ENCODE measurements around the gene CACNA2D4.

The CACNA2D4 gene

DNA sequence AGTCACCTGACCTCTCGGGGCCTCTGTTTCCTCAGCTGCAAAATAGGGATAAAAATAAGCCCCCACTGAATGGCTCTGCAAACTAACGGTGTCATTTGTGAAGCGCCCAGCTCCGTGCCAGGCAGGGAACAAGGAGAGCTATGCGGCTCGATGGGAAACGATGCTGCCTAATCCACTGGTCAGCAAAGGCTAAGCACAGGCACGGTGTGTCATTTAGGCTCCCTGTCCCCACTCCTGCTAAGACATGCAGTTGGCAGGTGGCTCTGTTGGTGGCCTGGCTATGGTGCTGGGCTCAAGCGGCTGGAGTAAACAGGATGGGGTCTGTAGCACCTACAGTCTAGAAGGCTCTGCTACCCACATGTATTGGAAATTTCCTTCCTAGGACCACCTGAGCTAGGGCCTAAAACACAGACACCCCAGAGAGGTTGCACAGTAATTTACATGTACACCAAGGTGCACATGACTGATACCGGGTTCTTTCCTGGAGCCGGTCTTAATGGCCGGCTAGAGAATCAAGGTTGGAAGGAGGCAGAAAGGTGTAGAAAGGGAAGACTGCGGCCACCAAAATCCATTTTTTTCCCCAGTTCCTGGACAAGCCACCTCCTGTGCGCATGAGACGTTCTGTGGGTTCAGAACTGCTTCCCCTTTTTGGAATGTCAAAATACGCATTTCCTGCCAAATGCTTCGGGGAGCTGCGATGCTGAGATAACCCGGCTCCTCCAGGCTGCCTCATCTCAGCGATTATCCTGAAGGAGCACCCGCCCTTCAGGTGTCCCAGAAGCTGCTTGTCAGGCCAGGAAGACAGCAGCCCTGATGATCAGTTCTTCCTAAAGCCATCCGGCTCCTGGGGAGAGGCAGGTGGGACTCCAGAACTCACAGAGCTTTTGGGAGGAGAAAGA, 1.0 kb downstream of the CACNA2D4 start:
- DNase-seq (ENCODE audit: low read depth in 3 of 3, low spot score in 1 of 3), result no peak

DNA sequence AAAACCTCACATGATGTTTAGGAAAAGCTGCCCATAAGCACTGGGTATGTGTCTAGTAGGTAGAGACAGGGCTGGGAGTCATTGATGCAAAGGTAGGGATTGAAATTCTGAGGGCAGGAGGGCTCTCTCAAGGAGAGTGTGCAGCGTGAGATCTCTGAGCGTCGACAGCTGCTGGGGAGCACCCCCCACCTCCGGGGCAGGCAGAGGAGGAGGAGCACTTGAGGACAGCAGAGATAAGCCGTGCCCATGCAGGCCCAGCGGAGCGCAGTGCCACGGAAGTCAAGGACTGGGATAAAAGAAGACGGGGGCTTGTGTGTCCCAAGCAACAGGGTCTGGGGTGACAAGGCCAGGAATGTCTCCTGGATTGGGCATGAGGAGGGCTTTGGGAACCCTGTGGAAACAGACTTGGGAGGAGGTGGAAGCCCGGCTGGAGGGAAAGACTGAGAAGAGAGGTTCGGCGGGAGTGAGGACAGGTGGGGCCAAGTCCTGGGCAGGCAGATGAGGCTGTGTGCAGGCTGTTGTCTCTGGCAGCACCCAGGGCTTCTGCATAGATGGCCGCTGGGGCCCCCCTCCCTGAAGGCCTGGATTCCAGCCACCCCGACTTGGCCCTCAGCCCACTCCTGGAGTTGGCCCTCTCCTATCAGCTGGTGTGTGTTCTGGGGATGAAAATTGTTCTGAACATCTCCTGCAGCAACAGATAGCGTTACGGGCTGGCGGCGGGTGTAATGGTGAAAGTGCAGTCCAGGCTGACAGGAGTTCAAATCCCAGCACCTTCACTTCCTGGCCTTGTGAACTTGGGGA, 1.9 kb downstream of the CACNA2D4 start:
- DNase-seq (ENCODE audit: low read depth in 3 of 3, low spot score in 1 of 3), result no peak

DNA sequence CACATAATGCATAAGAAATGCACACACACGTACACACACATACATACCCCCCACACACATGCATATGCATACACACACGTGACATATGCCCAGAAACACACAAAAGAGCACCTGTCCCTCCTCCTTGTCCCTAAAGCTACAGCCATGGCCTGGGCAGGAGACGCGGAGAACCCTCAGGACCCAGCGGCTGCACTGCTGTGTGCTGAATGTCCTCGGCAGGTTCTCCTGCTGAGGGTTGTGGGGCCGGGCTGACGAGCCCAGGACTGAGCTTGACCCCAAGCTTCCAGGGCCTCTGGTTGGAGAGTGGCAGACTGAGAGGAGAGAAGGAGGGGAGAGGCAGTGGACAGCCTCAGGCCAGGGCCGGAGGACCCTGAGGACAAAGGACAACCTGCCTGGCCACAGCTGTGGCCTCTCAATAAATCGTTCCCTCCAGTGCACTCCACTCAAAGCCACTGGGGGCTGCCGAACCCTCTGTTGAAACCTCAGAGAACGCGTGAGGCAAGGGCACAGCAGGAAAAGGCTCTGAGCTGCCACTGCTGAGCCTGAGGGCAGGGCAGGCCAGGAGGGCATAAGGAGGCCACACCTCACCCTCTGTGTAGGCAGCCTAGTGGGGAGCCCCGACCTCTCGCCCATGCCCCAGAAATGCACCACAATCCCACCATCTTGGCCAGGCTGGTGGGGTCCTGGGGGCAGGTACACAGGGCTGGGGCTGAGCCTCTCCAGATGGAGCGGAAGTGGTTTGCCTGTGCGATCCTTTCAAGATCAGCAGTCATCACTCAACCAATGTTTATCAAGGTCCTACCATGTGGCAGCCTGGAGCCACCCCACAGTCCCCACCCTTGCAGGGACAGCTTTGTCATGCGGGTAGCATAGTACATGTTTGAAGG, 3.1 kb downstream of the CACNA2D4 start:
- DNase-seq (ENCODE audit: low read depth in 3 of 3, low spot score in 1 of 3), result no peak

DNA sequence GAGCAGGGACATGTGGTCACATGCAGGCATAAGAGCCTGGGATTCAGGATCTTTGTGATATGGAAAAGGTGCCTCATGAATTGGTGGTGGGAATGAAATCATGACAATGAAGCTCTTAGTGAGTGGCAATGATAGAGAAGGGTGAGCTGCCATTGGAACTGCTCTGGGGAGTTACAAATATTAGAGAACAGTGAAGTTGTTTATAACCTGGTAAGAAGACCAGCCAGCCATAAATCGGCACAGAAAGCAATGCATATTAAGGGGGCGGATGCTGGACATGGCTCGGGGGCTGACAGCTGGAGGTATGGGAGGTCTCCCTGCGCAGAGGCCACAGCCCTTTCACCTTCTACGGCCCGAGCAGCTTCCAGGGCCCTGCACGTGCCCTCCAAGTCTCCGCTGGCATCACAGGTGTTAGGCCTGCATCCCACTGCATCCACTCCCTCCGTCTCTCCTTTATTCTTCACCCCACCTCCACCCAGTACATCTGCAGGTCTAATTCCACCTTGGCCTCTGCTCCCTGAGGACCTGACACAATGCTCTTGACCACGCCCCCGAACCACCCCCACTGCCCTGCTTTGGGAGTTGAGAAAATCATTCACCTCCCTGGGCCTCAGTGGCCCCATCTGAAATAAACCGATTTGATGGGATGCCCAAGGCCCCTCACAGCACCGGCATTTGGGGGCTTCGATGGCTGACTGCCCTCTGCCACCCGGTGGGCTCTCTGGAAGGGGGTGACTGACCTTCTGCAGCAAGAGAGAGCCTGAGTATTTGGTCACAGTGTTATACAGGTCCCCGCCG, 4.1 kb downstream of the CACNA2D4 start:
- DNase-seq (ENCODE audit: low read depth in 3 of 3, low spot score in 1 of 3), result no peak

DNA sequence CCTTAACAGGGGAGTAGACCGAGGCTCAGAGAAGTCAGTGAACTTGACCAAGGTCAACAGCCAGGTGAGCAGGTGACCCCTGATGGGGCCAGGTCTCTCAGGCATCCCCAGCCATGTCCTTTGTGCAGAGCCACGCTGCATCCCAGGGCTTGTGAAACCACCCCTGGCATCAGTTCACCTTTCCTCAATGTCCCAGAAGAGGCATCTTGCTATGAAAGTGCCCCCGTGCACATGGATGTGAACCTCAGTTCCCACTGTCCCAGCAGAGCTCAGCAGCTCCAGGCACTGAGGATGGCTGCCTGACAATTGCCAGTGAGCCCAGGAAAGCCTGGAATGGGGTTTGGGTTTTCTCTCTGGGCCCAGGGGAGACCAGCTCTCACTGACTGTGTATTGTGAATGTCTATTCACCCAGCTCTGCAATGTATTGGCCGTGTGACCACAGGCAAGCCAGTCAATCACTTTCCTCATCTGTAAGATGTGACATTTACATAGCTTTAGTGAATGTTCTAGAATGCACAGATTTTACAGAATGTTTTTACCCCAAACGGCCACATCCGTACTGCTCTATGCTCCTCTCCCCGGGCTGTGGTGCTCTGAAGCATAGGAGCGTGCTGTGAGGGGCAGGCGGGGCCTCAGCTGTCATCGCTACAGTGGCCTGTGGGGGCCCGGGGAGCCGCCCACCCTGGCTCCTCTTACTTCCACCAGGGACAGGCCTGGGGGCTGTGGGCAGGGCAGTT, 4.9 kb downstream of the CACNA2D4 start:
- no peak for DNase-seq (ENCODE audit: low read depth in 3 of 3, low spot score in 1 of 3)

DNA sequence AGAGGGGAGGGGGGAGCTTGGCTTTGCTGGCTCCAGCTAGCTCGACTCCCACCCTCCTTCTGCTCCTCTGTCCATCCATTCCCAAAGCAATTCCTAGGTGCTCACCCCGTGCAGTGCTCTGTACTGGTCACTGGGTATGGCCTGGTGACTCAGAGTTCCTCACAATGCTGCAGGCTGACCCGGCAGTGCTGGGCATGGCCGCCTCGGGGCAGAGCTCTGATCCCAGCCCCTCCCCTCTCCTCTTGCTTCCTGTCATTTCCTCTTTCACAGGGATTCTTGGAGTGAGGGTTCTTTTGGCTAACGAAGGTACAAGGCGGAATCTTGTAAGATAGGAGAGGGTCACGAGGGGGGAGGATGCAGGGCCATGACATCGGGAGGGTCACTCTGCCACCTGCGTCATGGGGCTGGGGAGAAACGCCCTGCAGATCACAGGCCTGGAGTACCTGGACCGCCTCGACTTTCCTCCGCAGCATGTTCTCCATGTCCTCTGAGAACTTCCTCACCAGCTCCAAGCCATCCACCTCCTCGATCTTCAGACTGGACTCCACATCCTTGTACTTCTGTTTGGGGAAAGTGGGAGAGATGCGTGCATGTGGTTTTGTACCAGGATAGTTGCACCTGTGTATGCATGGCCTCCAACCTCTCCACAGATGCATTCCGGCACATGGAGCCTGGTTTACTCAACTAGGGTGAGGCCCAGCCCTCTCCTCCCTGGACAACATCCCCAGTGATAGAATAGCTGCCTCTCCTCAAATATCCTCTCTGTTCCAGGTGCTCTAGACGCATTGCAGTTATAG, 5.7 kb downstream of the CACNA2D4 start:
- no peak for DNase-seq (ENCODE audit: low read depth in 3 of 3, low spot score in 1 of 3)

DNA sequence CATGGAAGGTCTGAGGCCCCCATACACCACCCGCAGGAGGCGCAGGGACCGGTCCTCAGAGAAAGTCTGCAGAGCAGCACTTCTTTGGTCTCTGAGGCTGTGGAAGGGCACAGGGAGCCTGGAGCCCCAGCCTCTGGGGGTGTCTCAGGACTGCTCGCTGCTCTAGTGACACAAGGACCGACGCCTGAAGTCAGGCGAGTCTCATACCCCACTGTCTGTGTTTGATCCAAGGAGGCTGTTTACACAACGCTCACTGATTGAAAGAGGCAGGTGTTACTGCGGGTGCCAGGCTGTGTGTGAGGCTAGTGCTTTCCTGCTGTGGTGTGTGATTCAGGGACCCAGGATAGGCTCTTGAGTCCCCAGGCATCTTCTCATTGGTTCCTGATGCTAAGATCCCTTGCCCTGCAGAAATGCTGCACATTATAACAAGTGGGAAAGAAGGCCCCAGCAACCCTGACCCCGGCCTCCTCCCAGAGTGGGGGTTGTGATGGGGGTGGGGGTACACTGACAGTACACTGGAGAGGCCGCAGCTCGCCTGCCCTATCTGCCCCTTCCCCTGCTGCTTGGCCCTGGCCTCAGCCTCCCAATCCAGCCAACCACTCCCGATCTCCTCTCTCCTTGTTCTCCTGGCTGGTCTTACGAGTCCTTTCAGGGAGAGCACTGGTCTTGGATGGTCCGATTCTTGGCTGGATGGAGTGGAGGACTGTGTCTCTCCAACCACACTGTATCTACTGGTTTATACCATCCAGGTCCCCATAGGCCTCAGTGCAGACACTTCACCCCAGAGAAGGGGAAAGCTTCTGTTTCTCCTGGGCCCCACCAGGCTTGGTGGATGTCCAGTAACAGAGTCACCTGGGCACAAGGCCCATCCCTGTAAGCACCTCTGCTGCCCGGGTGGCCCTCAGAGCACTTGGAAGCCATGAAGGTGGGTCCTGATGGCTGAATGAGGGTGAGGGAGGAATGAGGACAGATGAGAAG, 6.6 kb downstream of the CACNA2D4 start:
- DNase-seq (ENCODE audit: low read depth in 3 of 3, low spot score in 1 of 3), result no peak

DNA sequence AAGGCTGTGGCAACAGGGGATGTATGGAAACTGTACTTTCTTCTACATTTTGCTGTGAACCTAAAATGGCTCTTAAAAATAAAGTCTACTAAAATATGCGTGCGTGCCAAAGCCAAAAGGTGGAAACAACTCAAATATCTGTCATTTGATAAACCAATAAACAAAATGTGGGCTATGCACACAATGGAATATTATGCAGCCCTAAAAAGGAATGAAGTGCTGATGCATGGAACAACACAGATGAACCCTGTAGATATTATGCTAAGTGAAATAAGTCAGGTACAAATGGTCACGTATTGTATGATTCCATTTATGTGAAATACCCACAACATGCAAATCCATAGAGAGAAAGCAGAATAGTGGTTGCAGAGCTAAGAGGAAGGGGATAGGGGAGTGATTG, 8.0 kb downstream of the CACNA2D4 start:
- DNase-seq (ENCODE audit: low read depth in 3 of 3, low spot score in 1 of 3), result no peak

DNA sequence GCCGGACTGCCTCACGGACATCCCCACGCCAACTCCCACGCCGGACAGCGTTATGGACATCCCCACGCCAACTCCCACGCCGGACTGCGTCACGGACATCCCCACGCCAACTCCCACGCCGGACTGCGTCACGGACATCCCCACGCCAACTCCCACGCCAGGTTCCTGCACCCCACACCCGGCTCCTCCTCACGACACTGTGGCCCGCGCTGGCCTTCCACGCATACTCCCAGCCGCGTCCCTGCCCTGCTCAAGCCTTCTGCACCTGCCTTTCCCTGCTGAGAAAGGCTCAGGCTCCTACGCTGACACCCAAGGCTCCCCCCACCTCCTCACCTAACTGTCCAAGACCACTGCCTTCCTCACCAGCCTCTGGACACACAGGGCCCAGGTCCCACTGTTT, 9.7 kb downstream of the CACNA2D4 start:
- DNase-seq (ENCODE audit: low read depth in 3 of 3, low spot score in 1 of 3), result no peak

DNA sequence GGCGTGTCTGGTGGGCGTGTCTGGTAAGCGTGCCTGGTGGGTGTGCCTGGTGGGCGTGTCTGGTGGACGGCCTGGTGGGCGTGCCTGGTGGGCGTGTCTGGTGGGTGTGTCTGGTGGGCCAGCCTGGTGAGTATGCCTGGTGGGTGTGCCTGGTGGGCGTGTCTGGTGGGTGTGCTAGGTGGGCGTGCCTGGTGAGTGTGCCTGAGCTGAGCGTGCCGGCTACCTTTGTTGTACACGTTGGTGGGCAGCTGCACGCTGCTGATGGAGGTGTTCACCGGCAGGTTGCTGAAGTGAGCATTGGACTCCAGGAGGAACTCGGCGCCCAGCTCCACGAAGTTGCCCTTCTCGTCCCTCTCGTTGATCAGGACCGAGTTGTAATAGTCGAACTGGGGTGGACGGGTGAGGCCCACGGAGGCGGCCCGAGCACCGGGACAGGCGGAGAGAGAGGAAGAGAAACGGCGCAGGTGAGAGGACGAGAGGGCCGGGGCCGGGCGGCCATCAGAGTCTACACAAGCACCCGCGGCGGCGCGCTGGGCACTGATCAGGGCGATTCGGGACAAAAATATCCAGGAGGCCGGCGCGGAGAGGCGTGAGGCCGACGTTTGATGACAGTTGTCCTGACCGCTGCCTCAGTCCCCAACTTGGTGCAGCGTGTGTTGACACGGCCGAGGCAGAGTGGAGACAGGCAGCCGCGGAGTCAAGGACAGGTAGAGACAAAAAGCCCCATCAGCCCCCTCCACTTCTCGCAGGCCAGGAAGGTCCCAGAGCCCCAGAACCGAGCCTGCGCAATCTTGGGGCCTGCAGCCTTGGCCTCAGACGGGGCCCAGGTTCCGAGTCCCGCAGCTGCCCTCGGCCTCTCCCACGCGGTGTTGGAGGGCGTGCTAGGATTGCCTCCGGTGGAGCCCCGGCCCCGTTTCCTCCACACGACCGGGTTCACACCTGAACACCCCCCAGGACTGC, 10.5 kb downstream of the CACNA2D4 start:
- DNase-seq (ENCODE audit: low read depth in 3 of 3, low spot score in 1 of 3), result no peak

DNA sequence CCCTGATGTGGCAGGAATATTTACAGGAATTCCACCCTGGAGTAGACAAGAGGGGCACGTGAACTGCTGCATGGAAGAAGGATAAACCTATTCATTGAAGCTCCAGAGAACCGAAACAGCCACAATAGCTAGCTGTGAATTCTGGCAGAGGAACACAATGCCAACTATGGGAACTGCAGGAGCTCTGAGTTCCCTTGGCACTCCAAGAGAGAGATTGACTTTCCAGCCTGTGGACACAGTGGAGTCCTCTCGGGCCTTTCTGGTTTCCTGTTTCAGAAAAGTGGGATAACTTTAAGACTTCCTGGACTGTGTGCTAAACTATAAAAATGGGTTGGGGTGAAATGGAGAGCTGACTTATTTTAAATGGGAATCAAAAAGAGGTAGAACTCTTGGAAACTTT, 11.9 kb downstream of the CACNA2D4 start:
- no peak for DNase-seq (ENCODE audit: low read depth in 3 of 3, low spot score in 1 of 3)

DNA sequence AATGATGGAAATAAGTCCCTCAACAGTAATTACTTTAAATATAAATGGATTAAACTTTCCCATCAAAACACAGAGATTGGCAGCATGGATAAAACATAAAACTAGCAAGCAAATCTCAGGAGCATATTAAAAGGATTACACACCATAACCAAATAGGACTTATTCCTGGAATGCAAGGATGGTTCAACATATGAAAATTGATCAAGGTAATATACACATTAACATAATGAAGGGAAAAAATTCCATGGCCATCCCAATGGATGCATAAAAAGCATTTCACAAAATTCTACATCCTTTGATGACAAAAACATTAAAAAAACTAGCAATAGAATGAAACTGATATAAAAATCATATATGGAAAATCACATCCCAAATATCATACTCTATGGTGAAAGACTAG, 13.6 kb downstream of the CACNA2D4 start:
- DNase-seq (ENCODE audit: low read depth in 3 of 3, low spot score in 1 of 3), result no peak

DNA sequence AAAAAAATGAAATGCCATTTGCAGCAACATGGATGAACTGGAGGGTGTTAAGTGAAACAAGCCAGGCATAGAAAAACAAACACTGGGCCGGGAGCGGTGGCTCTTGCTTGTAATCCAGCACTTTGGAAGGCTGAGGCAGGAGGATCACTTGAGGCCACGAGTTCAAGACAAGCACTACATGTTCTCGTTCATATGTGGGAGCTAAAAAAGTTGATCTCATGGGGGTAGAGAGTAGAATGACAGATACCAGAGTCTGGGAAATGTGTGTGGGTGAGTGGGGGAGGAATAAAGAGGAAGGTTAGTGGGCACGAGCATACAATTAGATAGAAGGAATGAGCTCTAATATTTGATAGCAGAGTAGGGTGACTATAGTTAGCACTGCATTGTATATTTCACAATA, 21.5 kb downstream of the CACNA2D4 start:
- DNase-seq (ENCODE audit: low read depth in 3 of 3, low spot score in 1 of 3), result no peak

DNA sequence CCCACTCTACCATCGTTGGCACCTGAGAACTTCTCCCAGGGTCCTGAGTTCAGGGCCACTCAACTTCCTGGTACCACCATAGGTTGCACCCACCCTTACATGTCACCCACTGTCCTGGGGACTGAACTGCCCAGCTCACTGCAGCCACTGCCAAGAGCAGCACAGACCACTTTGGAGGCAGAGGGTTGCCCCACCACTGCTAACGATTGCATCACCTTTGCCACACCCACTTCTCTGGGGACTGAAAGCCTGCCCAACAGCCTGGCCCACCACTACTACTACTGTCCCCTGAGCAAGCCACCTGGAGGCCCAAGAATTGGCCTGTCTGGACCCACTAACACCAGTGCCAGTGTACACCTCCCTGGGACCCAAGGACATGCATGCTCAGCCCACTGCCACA, 27.6 kb downstream of the CACNA2D4 start:
- DNase-seq (ENCODE audit: low read depth in 3 of 3, low spot score in 1 of 3), result no peak

DNA sequence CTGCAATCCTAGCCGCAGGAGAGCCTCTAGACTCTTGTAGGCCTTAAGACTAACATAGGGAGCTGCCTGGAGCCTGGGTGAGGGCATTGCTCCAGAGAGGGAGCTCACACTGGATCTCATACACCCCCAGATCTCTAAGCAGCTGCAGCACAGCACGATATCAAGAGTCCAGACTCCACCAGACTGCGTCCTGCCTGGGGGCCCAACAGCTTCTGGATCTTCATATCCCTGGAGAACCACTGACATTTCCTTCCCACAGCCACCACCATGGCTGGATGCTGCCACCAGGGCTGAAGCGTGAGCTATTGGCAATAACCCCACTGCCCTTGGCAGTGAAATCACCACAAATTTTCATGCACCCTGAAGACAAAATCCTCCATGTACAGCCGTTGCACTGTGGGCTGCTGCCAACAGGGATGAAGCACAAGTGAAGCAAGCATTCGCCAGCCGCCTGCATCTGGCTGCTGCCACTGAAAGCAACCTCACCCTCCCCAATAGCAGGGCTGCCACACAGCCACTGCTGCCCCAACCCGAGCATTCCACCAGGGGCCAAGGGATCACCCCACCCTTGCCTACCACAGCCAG, 28.2 kb downstream of the CACNA2D4 start:
- no peak for DNase-seq (ENCODE audit: low read depth in 3 of 3, low spot score in 1 of 3)

DNA sequence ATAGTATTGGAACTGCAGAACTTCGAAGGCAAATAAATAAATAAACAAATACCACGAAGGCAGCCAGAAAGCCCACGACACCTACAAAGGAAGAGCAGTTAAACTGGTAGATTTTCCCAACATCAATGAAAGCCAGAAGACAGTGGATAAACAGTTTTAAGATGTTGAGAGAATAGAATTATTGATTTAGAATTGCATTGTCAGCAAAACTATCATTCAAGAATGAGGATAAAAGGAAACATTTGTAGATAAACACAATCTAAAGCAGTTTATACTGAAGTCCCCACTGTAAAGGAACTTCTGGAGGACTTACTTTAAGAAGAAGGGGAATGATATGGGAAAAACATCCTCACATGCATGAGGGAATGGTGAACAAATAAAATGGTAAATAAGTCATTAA, 29.5 kb downstream of the CACNA2D4 start:
- no peak for DNase-seq (ENCODE audit: low read depth in 3 of 3, low spot score in 1 of 3)
